Activated B cell treated with CpG ODN at 0.5 μM for 24 hours (primary cell): ENCODE data around the gene UNC50. TPM values are rescaled to one million over a fixed set of nuclear protein-coding genes. Genes with fewer than 3 reads are reported as not detected.
"Not testable (repeated sequence)": the region's sequence is repeated elsewhere in the genome, so short reads cannot be mapped to it uniquely, and the experiment has no call there.

Experiments used
- ATAC-seq: fragments of 200-7000 bp; cut with Tn5 transposase; one replicate; pipeline ENCODE4 v1.10.0; 2021; ENCODE audit warnings: low read depth, mild to moderate bottlenecking, moderate library complexity
- CTCF ChIA-PET: fragments of 350-600 bp; sonication (Branson Sonifier 250); formaldehyde crosslinking; loops from one replicate; lab custom pipeline; 2021; ENCODE audit warnings: antibody characterized with exemption; lab: Charles Lee
- POLR2A ChIA-PET: fragments of 350-600 bp; sonication (Branson Sonifier 250); formaldehyde crosslinking; loops from one replicate; lab custom pipeline; 2021; ENCODE audit warnings: antibody characterized with exemption; lab: Charles Lee
- DNase-seq: peaks from one replicate; pipeline ENCODE4 v3.0.0; 2022
- H3K27ac Mint-ChIP-seq: one replicate; pipeline ENCODE4 v1.8.0; 2020; ENCODE audit warnings: mixed read lengths
- H3K27me3 Mint-ChIP-seq: one replicate; pipeline ENCODE4 v1.8.0; 2021; ENCODE audit warnings: mixed read lengths
- H3K36me3 Mint-ChIP-seq: one replicate; pipeline ENCODE4 v1.8.0; 2021; ENCODE audit warnings: low read depth, mixed read lengths
- H3K4me1 Mint-ChIP-seq: one replicate; pipeline ENCODE4 v1.8.0; 2021; ENCODE audit warnings: mixed read lengths
- H3K4me3 Mint-ChIP-seq: one replicate; pipeline ENCODE4 v1.8.0; 2020; ENCODE audit warnings: mild to moderate bottlenecking, mixed read lengths
- H3K9me3 Mint-ChIP-seq: one replicate; pipeline ENCODE4 v1.8.0; 2020; ENCODE audit warnings: mixed read lengths
- CTCF ChIP-seq: fragments of 200-600 bp; IDR thresholded peaks from one replicate; pipeline ENCODE4 v1.8.0; 2022; ENCODE audit warnings: antibody characterized with exemption, mild to moderate bottlenecking
- intact Hi-C: fragments of 100-400 bp; cut with micrococcal nuclease; formaldehyde crosslinking; loops from one replicate; pipeline ENCODE4 v1.15.1; 2024
- total RNA-seq: library from RNA; stranded (reverse); gene quantifications from 2 replicates; pipeline ENCODE4 v1.2.3, GENCODE V29; 2022

The UNC50 gene
- total RNA-seq, 1 donor from 2014 or later: 36.3 TPM

GRCh38 chr2:98588880-98589431 is 19.4 kb upstream of the UNC50 start:
- Mint-ChIP-seq H3K27me3 (no peaks in the 10 kb centered on the region), H3K36me3 (peaks cover 19% of the 10 kb centered on the region), H3K9me3 (peaks cover 2% of the 10 kb centered on the region), H3K27ac (no peak overlapping the region), H3K4me1 (no peaks in the 10 kb centered on the region), H3K4me3 (no peak overlapping the region)
- POLR2A ChIA-PET: no interaction called here
- no peak for ATAC-seq
- intact Hi-C loops: no loop called here
- no peak for DNase-seq
- TF ChIP-seq CTCF: no peak
- CTCF ChIA-PET: no interaction called here

- no peaks in the 10 kb centered on the region for H3K4me1 Mint-ChIP-seq
- CTCF ChIA-PET: no interaction called here
- peaks cover 4% of the 10 kb centered on the region for H3K9me3 Mint-ChIP-seq
- POLR2A ChIA-PET: no interaction called here
- peaks cover 21% of the 10 kb centered on the region for H3K36me3 Mint-ChIP-seq
- no peak for TF ChIP-seq CTCF
- no peak for DNase-seq
- no peak overlapping the region for H3K4me3 Mint-ChIP-seq
- H3K27me3 Mint-ChIP-seq: no peaks in the 10 kb centered on the region
- no peak overlapping the region for H3K27ac Mint-ChIP-seq
- no peak for ATAC-seq
- intact Hi-C loops: no loop called here
Observed at GRCh38 chr2:98589489-98589888, 18.9 kb upstream of the UNC50 start.

- TF ChIP-seq CTCF: no peak
- Mint-ChIP-seq H3K9me3 (peaks cover 4% of the 10 kb centered on the region), H3K4me1 (no peaks in the 10 kb centered on the region), H3K27me3 (no peaks in the 10 kb centered on the region), H3K4me3 (no peak overlapping the region), H3K36me3 (peaks cover 24% of the 10 kb centered on the region), H3K27ac (no peak overlapping the region)
- CTCF ChIA-PET: no interaction called here
- DNase-seq (no peak), ATAC-seq (no peak)
- intact Hi-C loops: no loop called here
- POLR2A ChIA-PET: no interaction called here
Observed at GRCh38 chr2:98592565-98592964, 15.8 kb upstream of the UNC50 start.

GRCh38 chr2:98594665-98595064 is 13.7 kb upstream of the UNC50 start:
- intact Hi-C loops, ATAC-seq, H3K27me3 Mint-ChIP-seq, H3K9me3 Mint-ChIP-seq, DNase-seq, H3K4me1 Mint-ChIP-seq, H3K27ac Mint-ChIP-seq, H3K4me3 Mint-ChIP-seq, POLR2A ChIA-PET, CTCF ChIA-PET: not testable (repeated sequence)
- peaks cover 38% of the 10 kb centered on the region for H3K36me3 Mint-ChIP-seq

- no peak overlapping the region for H3K27ac Mint-ChIP-seq
- POLR2A ChIA-PET: interaction anchor here (1.1 kb wide), 1 partner anchor 10 kb away, joined by 3 read pairs; no protein-coding TSS in a partner anchor
- ATAC-seq: no peak
Observed at GRCh38 chr2:98598781-98599428, 9.5 kb upstream of the UNC50 start.

More at GRCh38 chr2:98598781-98599428, 9.5 kb upstream of the UNC50 start:
- H3K4me1 Mint-ChIP-seq: no peaks in the 10 kb centered on the region
- H3K4me3 Mint-ChIP-seq: no peak overlapping the region
- H3K27me3 Mint-ChIP-seq: no peaks in the 10 kb centered on the region
- H3K36me3 Mint-ChIP-seq: peaks cover 70% of the 10 kb centered on the region
- TF ChIP-seq CTCF: no peak
- intact Hi-C loops: no loop called here
- no peak for DNase-seq
- CTCF ChIA-PET: interaction anchor here (1.4 kb wide), 1 partner anchor 186 kb away, joined by 5 read pairs; no protein-coding TSS in a partner anchor
- peaks cover 2% of the 10 kb centered on the region for H3K9me3 Mint-ChIP-seq
